Testis (tissue), 3 donors: Measurements from ENCODE around the gene HOXB8. TPM values are rescaled to one million over a fixed set of nuclear protein-coding genes. Genes with fewer than 3 reads are reported as not detected.
A peak's percentile ranks its signal among the peaks of the same experiment; 100 is the strongest.

Source experiments
- DNase-seq: peaks from one replicate; pipeline ENCODE4 v3.0.0-alpha.2; 2019
- H3K27ac ChIP-seq, 2 donors: fragments of 200-600 bp; sonication (generic); one replicate each; pipeline ENCODE4 v1.5.1; 2019
- H3K27me3 ChIP-seq: fragments of 200-600 bp; sonication (generic); one replicate; pipeline ENCODE4 v1.5.1; 2019
- H3K36me3 ChIP-seq: fragments of 200-600 bp; sonication (generic); one replicate; pipeline ENCODE4 v1.5.1; 2017; ENCODE audit warnings: low read depth; ENCODE audit errors: missing control alignments
- H3K4me1 ChIP-seq: fragments of 200-600 bp; sonication (generic); one replicate; pipeline ENCODE4 v1.5.1; 2019
- H3K4me3 ChIP-seq, 2 donors: fragments of 200-600 bp; sonication (generic); one replicate each; pipeline ENCODE4 v1.5.1; 2017 to 2019
- H3K9me3 ChIP-seq: fragments of 200-600 bp; sonication (generic); one replicate; pipeline ENCODE4 v1.5.1; 2017
- POLR2A ChIP-seq: fragments of 450-650 bp; IDR thresholded peaks from one replicate; pipeline ENCODE4 v1.6.1; 2017; ENCODE audit warnings: antibody characterized with exemption, mild to moderate bottlenecking, moderate library complexity
- WGBS, 2 donors: methylation state at CpG; one replicate each; pipeline ENCODE4 v1.1.5; 2018; 5-methylcytosine and 5-hydroxymethylcytosine counted together
- intact Hi-C: fragments of 100-400 bp; cut with DNase I; formaldehyde crosslinking; loops from one replicate; pipeline ENCODE4 v1.15.1; 2023; ENCODE audit warnings: low total_unique reads
- polyA plus RNA-seq: library from polyadenylated mRNA; stranded (reverse); fragments of 350-450 nt; fragmentation: Illumina TruSeq; extraction: RNeasy Lipid Tissue Mini Kit (QIAGEN cat#74804); gene quantifications from one replicate; pipeline ENCODE4 v1.2.3, GENCODE V29; 2014; ENCODE audit warnings: low read depth, low replicate concordance; ENCODE audit not compliant: insufficient read depth
- total RNA-seq, 2 donors: library from RNA; depleted of rRNA; stranded (reverse); fragments of >200 nt; gene quantifications; one replicate each; pipeline ENCODE4 v1.2.3, GENCODE V29; 2016
- TF ChIP-seq, protein P1 (sequence below), 3 experiments: fragments of 450-650 bp in 2 of 3; fragments of 200-600 bp in 1 of 3; sonication (generic) in 1 of 3; IDR thresholded peaks; one replicate each; pipeline ENCODE4 v1.5.1; 2016 to 2019; ENCODE audit warnings: antibody characterized with exemption in 3 of 3, mild to moderate bottlenecking in 2 of 3, moderate library complexity in 1 of 3

Gene HOXB8
- total and polyA plus RNA-seq, 3 donors from 2014 or later, result 1.2 to 2.7 (median 2.0) TPM

DNA sequence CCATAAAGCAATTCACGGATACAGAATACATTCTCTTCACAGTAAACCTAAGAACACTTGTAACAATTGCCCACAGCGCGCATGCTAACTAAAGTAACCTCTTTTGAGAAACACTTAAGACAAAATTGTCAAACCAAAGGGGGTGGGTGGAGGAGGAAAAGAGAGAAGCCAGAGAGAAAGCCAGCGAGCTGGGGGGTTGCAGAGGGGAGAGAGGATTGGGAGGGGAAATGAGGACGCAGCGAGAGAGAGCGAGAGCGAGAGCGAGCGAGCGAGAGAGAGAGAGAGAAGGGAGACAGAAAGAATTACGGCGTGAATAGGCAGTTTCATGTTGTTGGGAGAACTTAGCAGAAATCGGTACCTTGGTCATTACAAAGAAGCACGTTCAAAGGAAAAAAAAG, 2.6 kb downstream of the HOXB8 start:
- intact Hi-C loops, result no loop called here
- Histone ChIP-seq H3K36me3 (no peaks in the 10 kb centered on the region), H3K4me3 (peak overlapping the region; percentile 18 to 64), H3K4me1 (peaks cover 10% of the 10 kb centered on the region), H3K27me3 (peaks cover 3% of the 10 kb centered on the region), H3K9me3 (no peaks in the 10 kb centered on the region), H3K27ac (no peak overlapping the region)
- TF ChIP-seq POLR2A, result no peak
- TF ChIP-seq, protein P1, sequence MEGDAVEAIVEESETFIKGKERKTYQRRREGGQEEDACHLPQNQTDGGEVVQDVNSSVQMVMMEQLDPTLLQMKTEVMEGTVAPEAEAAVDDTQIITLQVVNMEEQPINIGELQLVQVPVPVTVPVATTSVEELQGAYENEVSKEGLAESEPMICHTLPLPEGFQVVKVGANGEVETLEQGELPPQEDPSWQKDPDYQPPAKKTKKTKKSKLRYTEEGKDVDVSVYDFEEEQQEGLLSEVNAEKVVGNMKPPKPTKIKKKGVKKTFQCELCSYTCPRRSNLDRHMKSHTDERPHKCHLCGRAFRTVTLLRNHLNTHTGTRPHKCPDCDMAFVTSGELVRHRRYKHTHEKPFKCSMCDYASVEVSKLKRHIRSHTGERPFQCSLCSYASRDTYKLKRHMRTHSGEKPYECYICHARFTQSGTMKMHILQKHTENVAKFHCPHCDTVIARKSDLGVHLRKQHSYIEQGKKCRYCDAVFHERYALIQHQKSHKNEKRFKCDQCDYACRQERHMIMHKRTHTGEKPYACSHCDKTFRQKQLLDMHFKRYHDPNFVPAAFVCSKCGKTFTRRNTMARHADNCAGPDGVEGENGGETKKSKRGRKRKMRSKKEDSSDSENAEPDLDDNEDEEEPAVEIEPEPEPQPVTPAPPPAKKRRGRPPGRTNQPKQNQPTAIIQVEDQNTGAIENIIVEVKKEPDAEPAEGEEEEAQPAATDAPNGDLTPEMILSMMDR (IDR thresholded peaks at IDR 0.05), result no peak
- DNase-seq, result no peak
- WGBS, 2 donors, result 3% methylated on average over 15 of the region's 15 CpGs

DNA sequence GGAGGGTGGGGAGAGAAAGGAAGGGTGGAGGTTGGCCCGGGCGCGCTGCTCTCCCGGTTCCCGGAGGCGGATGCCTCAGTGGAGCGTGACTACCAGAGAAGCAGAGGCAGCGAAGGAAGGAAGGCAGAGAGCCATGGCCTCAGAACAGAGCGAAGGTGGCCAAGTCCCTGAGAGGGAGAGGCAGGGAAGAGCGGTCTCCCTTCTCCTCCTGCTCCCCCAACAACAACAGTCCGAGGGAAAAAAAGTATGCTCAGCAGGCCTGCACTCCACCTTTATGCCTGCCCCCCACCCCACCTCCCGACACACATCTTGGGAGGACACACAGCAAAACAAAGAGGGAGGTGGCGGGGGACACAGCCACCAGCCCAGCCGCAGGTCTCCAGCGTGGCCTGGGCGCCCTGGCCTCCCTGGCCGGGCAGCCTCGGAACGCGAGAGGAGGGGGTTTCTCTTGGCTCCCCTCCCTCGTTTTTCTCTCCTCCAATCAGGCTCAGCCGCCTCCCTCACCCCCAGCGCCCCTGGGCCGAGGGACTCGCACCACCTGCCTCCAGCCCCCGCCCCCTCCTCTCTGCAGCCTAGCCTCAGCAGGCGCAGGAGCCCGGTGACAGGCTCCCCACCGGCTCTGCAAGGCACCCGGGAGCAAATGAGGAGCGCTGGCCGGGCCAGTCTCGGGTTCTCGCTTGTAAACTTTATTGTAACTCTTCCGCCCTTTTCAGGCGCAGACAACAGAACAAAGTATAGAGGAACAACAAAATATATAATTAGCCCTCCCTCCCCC, 3.2 kb downstream of the HOXB8 start:
- intact Hi-C loops, result no loop called here
- H3K36me3 ChIP-seq, result no peaks in the 10 kb centered on the region
- H3K27me3 ChIP-seq, result peaks cover 3% of the 10 kb centered on the region
- H3K9me3 ChIP-seq, result no peaks in the 10 kb centered on the region
- DNase-seq, result no peak
- peaks cover 10% of the 10 kb centered on the region for H3K4me1 ChIP-seq
- WGBS, 2 donors, result 4 to 6% methylated on average over 36 of the region's 36 CpGs
- H3K4me3 ChIP-seq, result peak overlapping the region; percentile 47 to 64
- no peak for TF ChIP-seq POLR2A
- TF ChIP-seq, protein P1 (IDR thresholded peaks at IDR 0.05), result no peak
- no peak overlapping the region for H3K27ac ChIP-seq

DNA sequence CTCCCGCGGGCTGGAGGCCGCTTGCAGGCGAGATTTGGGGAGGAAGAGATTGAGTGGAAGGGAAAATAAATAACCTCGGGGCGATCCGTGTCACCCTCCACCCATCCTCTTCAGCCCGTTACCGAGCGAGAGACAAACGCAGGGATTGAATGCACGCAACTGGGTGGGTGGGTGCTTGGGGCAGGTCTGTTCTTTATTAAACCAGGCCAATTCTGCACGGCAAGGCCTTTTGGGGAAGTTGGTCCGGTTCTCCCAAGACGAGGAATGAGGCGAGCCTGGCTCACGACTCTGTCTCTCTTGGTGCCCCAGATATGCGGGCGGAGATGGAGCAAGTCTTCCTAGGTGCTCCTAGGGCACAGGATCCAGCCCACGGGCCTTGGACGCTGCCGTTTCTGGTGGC, 3.9 kb downstream of the HOXB8 start:
- Histone ChIP-seq H3K27ac (peak overlapping the region in 1 of 2 donors; percentile 41), H3K4me3 (peak overlapping the region; percentile 47 to 64), H3K9me3 (no peaks in the 10 kb centered on the region), H3K4me1 (peaks cover 10% of the 10 kb centered on the region), H3K36me3 (no peaks in the 10 kb centered on the region), H3K27me3 (peaks cover 2% of the 10 kb centered on the region)
- no peak for DNase-seq
- WGBS, 2 donors, result 3 to 4% methylated on average over 22 of the region's 22 CpGs
- TF ChIP-seq POLR2A, result no peak
- TF ChIP-seq, protein P1 (IDR thresholded peaks at IDR 0.05), result no peak
- intact Hi-C loops, result no loop called here

DNA sequence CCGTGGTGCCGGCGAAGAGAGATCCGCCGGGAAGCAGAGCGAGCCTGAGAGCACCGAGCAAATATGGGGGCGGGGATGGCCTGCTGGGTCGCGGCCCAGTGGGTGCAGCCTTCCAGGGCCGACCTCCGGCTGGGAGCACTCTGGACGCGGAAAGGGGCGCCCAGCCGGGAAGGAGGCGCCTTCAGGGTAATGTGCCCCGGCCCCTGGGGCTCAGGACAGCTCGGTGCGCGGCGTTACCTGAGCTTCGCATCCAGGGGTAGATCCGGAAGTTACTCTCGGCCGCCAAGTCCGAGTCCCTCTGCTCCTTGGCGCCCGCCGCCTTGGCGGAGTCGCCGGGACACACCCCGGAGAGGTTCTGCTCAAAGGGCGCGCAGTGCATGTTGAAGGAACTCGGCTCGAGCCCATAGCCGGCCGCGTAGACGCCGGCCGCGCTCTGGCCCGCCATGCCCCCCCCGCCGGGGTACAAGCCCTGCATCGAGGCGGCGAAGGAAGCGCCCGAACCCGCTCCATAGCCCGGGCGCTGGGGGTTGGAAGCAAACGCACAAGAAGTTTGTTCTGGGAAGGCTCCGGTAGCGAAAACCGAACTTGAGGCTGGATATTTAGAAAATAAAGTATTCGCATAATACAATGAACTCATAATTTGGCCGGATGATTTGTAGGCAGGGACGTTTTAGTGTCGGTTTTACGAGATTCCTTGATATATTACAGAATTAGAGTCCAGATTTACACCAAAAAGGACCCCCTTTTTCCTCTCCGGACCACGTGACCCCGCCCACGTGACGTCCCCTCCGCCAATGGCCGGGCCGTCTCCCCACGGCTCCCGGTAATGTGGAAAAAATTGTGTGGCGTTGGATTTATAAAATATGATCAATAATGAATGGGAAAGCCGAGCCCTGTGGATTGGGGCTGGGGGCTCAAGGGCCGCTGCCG, 4.5 kb downstream of the HOXB8 start, which contains the start of gene HOXB7:
HOXB7 (minus strand) TSS at position 736 of the 930 bp plus-strand sequence; CDS start at position 637, 99 bp downstream.
- Histone ChIP-seq H3K36me3 (no peaks in the 10 kb centered on the region), H3K27ac (peak within 1 kb of the TSS in 1 of 2 donors; percentile 41), H3K4me3 (peak within 1 kb of the TSS; percentile 47 to 64), H3K4me1 (peaks cover 10% of the 10 kb centered on the region), H3K9me3 (no peaks in the 10 kb centered on the region), H3K27me3 (no peaks in the 10 kb centered on the region)
- no peak for TF ChIP-seq POLR2A
- TF ChIP-seq, protein P1 (IDR thresholded peaks at IDR 0.05), result no peak
- DNase-seq, result peak; percentile 68
- intact Hi-C loops, result no loop called here
- 2 to 3% methylated on average over 46 to 63 of the region's 79 CpGs for WGBS, 2 donors
